K562 (cell line): ENCODE results near the gene MSS51. TPM values are rescaled to one million over a fixed set of nuclear protein-coding genes. Genes with fewer than 3 reads are reported as not detected.

Source experiments
- ATAC-seq: fragments of 200-7000 bp; cut with Tn5 transposase; 3 replicates; pipeline ENCODE4 v1.9.1; 2020; ENCODE audit warnings: moderate library complexity
- BruUV-seq: library from RNA; stranded (reverse); fragments of 400-500 nt; replicated peaks from 2 replicates; lab custom pipeline; 2021; lab: Mats Ljungman, UMichigan
- CTCF ChIA-PET: fragments of 300-600 bp; formaldehyde crosslinking; extraction: SDS; loops from one replicate; lab custom pipeline; 2021; ENCODE audit warnings: low intra/inter-chr PET ratio; lab: Yijun Ruan, JAX
- POLR2A ChIA-PET: fragments of 300-600, 350-650 bp; sonication (Branson Sonifier 250); formaldehyde crosslinking; extraction: SDS; loops from one replicate; lab custom pipeline; 2021; ENCODE audit warnings: antibody characterized with exemption, inconsistent platforms; lab: Yijun Ruan, JAX
- DNase-seq, 4 experiments: peaks; one replicate each; pipeline versions ENCODE4 v3.0.0 to v3.0.0-alpha.2; 2011 to 2018; ENCODE audit warnings: low spot score in 3 of 4, mixed read lengths in 3 of 4; ENCODE audit errors: extremely low read depth in 1 of 4
- FAIRE-seq: peaks from 2 replicates; lab custom pipeline; 2011; peaks lifted over from hg19 to GRCh38; lab: Jason Lieb, UNC
- H2AFZ ChIP-seq: 2 replicates; pipeline ENCODE4 v1.6.0; 2011; ENCODE audit warnings: low read depth, low read length, control low read depth, inconsistent platforms
- H3K27ac ChIP-seq: fragments of 200-600 bp; 3 replicates; pipeline ENCODE4 v1.8.0; 2011; ENCODE audit warnings: low read depth, mild to moderate bottlenecking, control low read depth, inconsistent platforms, low read length, moderate library complexity, mixed read lengths; ENCODE audit errors: extremely low read depth
- H3K27me3 ChIP-seq, 2 experiments: fragments of 300-600 bp in 1 of 2; 2 replicates in 1 of 2; 3 replicates in 1 of 2; pipeline versions ENCODE4 v1.6.0 to v1.8.0; 2011; ENCODE audit warnings: inconsistent platforms in 2 of 2, low read length in 2 of 2, mild to moderate bottlenecking in 1 of 2, mixed read lengths in 1 of 2, moderate library complexity in 1 of 2; ENCODE audit not compliant: control insufficient read depth in 2 of 2, insufficient read depth in 2 of 2
- H3K36me3 ChIP-seq: fragments of 300-600 bp; 3 replicates; pipeline ENCODE4 v1.8.0; 2011; ENCODE audit warnings: mild to moderate bottlenecking, low read length, inconsistent platforms; ENCODE audit not compliant: control insufficient read depth, insufficient read depth
- H3K4me1 ChIP-seq, 2 experiments: fragments of 200-600 bp in 1 of 2; replicated peaks in 1 of 2; 2 replicates in 1 of 2; 3 replicates in 1 of 2; pipeline versions ENCODE4 v1.5.1 to v1.8.0; 2011; ENCODE audit warnings: inconsistent platforms in 2 of 2, low read length in 2 of 2, mild to moderate bottlenecking in 1 of 2, mixed read lengths in 1 of 2, moderate library complexity in 1 of 2; ENCODE audit not compliant: control insufficient read depth in 2 of 2, insufficient read depth in 2 of 2
- H3K4me2 ChIP-seq: 2 replicates; pipeline ENCODE4 v1.6.1; 2011; ENCODE audit warnings: low read length, control low read depth, inconsistent platforms, mixed read lengths; ENCODE audit not compliant: insufficient read depth
- H3K4me3 ChIP-seq: fragments of 200-600 bp; sonication (generic), shearing (Covaris generic); 2 replicates; pipeline ENCODE4 v1.5.1; 2016; ENCODE audit warnings: control low read depth, inconsistent platforms
- H3K79me2 ChIP-seq: fragments of 200-600 bp; 3 replicates; pipeline ENCODE4 v1.8.0; 2011; ENCODE audit warnings: low read length, inconsistent platforms; ENCODE audit not compliant: control insufficient read depth, insufficient read depth
- H3K9ac ChIP-seq, 2 experiments: 2 replicates each; pipeline versions ENCODE4 v1.6.0 to v1.6.1; 2011; ENCODE audit warnings: low read depth in 2 of 2, low read length in 2 of 2, control low read depth in 1 of 2, inconsistent platforms in 1 of 2, mild to moderate bottlenecking in 1 of 2, mixed read lengths in 1 of 2; ENCODE audit not compliant: insufficient read depth in 1 of 2
- H3K9me1 ChIP-seq: one replicate; pipeline ENCODE4 v1.6.0; 2011; ENCODE audit warnings: inconsistent platforms, mild to moderate bottlenecking, low read length, moderate library complexity; ENCODE audit not compliant: control insufficient read depth, insufficient read depth
- H3K9me3 ChIP-seq: replicated peaks from 2 replicates; pipeline ENCODE4 v1.5.1; 2011; ENCODE audit warnings: low read depth, low read length, inconsistent platforms; ENCODE audit not compliant: control insufficient read depth, insufficient read depth
- H4K20me1 ChIP-seq: replicated peaks from 2 replicates; pipeline ENCODE4 v1.6.1; 2011; ENCODE audit warnings: low read length, inconsistent platforms, mixed read lengths; ENCODE audit not compliant: control insufficient read depth, insufficient read depth
- BCL6 ChIP-seq: fragments of 250-450 bp; sonication (Bioruptor Pico); IDR thresholded peaks from 2 replicates; pipeline ENCODE4 v1.4.0; 2020
- HDAC8 ChIP-seq: fragments of 450-650 bp; IDR thresholded peaks from 2 replicates; pipeline ENCODE4 v1.6.1; 2016; ENCODE audit warnings: mild to moderate bottlenecking, missing genetic modification characterization, moderate library complexity, missing compliant biosample characterization
- RBM25 ChIP-seq: fragments of 200-400 bp; formaldehyde crosslinking; IDR thresholded peaks from 2 replicates; pipeline ENCODE4 v1.6.1; 2018; ENCODE audit warnings: low read length, low read depth, moderate library complexity; ENCODE audit not compliant: severe bottlenecking
- RCOR1 ChIP-seq, 2 experiments: IDR thresholded peaks; 2 replicates each; pipeline ENCODE4 v1.6.1; 2012; ENCODE audit warnings: low read depth in 2 of 2, low read length in 2 of 2, borderline replicate concordance in 1 of 2, improper control_type of control experiment in 1 of 2
- SPI1 ChIP-seq: IDR thresholded peaks from 2 replicates; pipeline ENCODE4 v1.6.1; 2011; ENCODE audit warnings: low read depth, low read length, control low read depth, borderline replicate concordance
- XRCC3 ChIP-seq: fragments of 450-650 bp; IDR thresholded peaks from 2 replicates; pipeline ENCODE4 v1.6.1; 2017; ENCODE audit warnings: mild to moderate bottlenecking, moderate library complexity
- ZFP1 ChIP-seq: fragments of 450-650 bp; formaldehyde crosslinking; IDR thresholded peaks from 2 replicates; pipeline ENCODE4 v1.4.0; 2020; ENCODE audit warnings: mild to moderate bottlenecking, mixed read lengths
- ZNF146 ChIP-seq: IDR thresholded peaks from one replicate; pipeline ENCODE4 v1.6.1; 2018; ENCODE audit warnings: missing compliant biosample characterization; ENCODE audit not compliant: unreplicated experiment
- ZNF175 ChIP-seq: fragments of 200-800 bp; sonication (Bioruptor generic); IDR thresholded peaks from 2 replicates; pipeline ENCODE4 v1.6.1; 2016; ENCODE audit warnings: low read depth, mild to moderate bottlenecking, missing genetic modification characterization, missing compliant biosample characterization
- WGBS: fragments of 100-300 bp; shearing (Covaris generic); methylation state at CpG from one replicate; pipeline ENCODE4 v1.1.6; 2016; ENCODE audit warnings: low coverage, mixed read lengths; ENCODE audit not compliant: insufficient coverage; ENCODE audit errors: missing lambda C conversion rate; 5-methylcytosine and 5-hydroxymethylcytosine counted together
- in situ Hi-C: fragments of 300-500 bp; cut with MboI; formaldehyde crosslinking; loops from 4 replicates; pipeline ENCODE4 v1.15.0; 2018; ENCODE audit warnings: inconsistent platforms, mixed read lengths
- intact Hi-C: fragments of 100-400 bp; cut with micrococcal nuclease; formaldehyde crosslinking; loops from 2 replicates; pipeline ENCODE4 v1.14.2; 2022
- polyA plus RNA-seq, 8 experiments: library from polyadenylated mRNA; depleted of rRNA in 4 of 8; stranded (reverse) in 5 of 8; unstranded in 3 of 8; fragments of >200 nt; fragmentation: Nextera tagmentation in 2 of 8; fragmentation: Illumina TruSeq in 1 of 8; extraction: Ambion mirVana in 2 of 8; extraction: Trizol in 1 of 8; gene quantifications; 2 replicates each; pipeline versions ENCODE4 v1.2.1 to v1.2.3, GENCODE V29; 2011 to 2014; ENCODE audit warnings: inconsistent platforms in 1 of 8, missing spikeins in 1 of 8
- total RNA-seq, 7 experiments: library from RNA; depleted of rRNA in 6 of 7; stranded (reverse); fragments of >200 nt in 6 of 7; fragmentation: Illumina TruSeq in 2 of 7; extraction: Trizol in 2 of 7; gene quantifications; 2 replicates each; pipeline versions ENCODE4 v1.2.1 to v1.2.3, GENCODE V29; 2011 to 2021; ENCODE audit warnings: low replicate concordance in 1 of 7
- TF ChIP-seq, protein P1 (sequence below): fragments of 250-450 bp; sonication (Bioruptor Pico); IDR thresholded peaks from 2 replicates; pipeline ENCODE4 v1.4.0; 2020

MSS51 gene
- total and polyA plus RNA-seq, 9 of the 15 experiments (the other 6 are each of a cell fraction or from before 2014, with no cell fraction given): 0.28 to 1.8 (median 1.2) TPM

DNA sequence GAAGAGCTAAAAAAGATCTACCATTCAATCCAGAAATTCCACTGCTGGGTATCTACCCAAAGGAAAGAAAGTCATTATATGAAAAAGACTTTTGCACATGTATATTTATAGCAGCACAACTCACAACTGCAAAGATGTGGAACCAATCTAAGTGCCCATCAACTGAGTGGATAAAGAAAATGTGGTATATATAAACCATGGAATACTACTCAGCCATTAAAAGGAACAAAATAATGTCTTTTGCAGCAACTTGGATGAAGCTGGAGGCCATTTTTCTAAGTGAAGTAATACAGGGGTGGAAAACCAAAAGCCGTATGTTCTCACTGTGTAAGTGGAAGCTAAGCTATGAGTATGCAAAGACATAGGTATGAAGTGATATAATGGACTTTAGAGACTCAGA, 22.5 kb downstream of the MSS51 start:
- in situ Hi-C loops: no loop called here
- FAIRE-seq (no peak), ATAC-seq (no peak), DNase-seq (no peak)
- no TSS peak for BruUV-seq
- Histone ChIP-seq H3K27ac (no peak overlapping the region), H3K9me1 (no peaks in the 10 kb centered on the region), H3K36me3 (peaks cover 13% of the 10 kb centered on the region; the same call in 1 of the 3 replicates), H3K4me3 (no peak overlapping the region), H3K4me2 (no peak overlapping the region), H3K9me3 (no peaks in the 10 kb centered on the region), H2AFZ (no peak overlapping the region), H4K20me1 (peaks cover 26% of the 10 kb centered on the region), H3K27me3 (no peaks in the 10 kb centered on the region), H3K4me1 (peaks cover 20 to 25% of the 10 kb centered on the region in 2 experiments), H3K9ac (no peak overlapping the region), H3K79me2 (peaks cover 79% of the 10 kb centered on the region)
- ChIA-PET CTCF (no interaction called here), POLR2A (interaction anchor here (0.6 to 3.9 kb wide), 6 partner anchors 9 to 166 kb away, joined by 3 to 16 read pairs (median 4); partner anchors contain the start of gene MSS51)
- WGBS: 89% methylated on average over 1 of the region's 1 CpG
- TF ChIP-seq ZNF175 (CRISPR knock-in tag) (no peak), ZNF146 (CRISPR knock-in tag) (peak; percentile 79), HDAC8 (tag) (no peak), RBM25 (peak; percentile 27)
- intact Hi-C loops: loop anchor here (5.0 kb wide), 2 partner anchors 86 to 164 kb away; partner anchors contain the start of genes DNAJC9 and PPP3CB

DNA sequence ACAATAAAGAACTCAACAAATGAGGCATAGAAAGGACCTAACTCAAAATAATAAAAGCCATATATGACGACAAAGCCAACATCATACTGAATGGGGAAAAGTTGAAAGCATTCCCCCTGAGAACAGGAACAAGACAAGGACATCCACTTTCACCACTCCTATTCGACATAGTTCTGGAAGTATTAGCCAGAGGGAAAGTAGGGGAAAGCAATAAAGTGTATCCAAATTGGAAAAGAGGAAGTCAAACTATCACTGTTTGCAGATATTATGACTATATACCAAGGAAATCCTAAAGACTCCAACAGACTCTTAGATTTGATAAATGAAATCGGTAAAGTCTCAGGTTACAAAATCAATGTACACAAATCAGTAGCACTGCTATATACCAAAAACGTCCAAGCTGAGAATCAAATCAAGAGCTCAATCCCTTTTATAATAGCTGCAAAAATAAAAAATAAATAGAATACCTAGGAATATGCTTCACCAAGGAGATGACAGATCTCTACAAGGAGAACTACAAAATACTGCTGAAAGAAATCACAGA, 24.3 kb downstream of the MSS51 start:
- H3K4me2 ChIP-seq: no peak overlapping the region
- DNase-seq: no peak
- no peaks in the 10 kb centered on the region for H3K9me3 ChIP-seq
- no TSS peak for BruUV-seq
- ChIA-PET POLR2A (interaction anchor here (0.9 to 1.3 kb wide), 3 partner anchors 55 to 171 kb away, joined by 3 read pairs; partner anchors contain the start of gene DNAJC9), CTCF (no interaction called here)
- H3K27me3 ChIP-seq: no peaks in the 10 kb centered on the region
- no peak overlapping the region for H3K4me3 ChIP-seq
- peaks cover 13% of the 10 kb centered on the region; the same call in 2 of the 3 replicates for H3K36me3 ChIP-seq
- FAIRE-seq: no peak
- no peak overlapping the region for H2AFZ ChIP-seq
- H3K9ac ChIP-seq: no peak overlapping the region
- intact Hi-C loops: loop anchor here (10.0 kb wide), 1 partner anchor 236 kb away; the partner anchor contains the start of gene MYOZ1
- no peaks in the 10 kb centered on the region for H3K9me1 ChIP-seq
- peaks cover 96% of the 10 kb centered on the region for H3K79me2 ChIP-seq
- WGBS: 25% methylated on average over 4 of the region's 4 CpGs
- peaks cover 20 to 29% of the 10 kb centered on the region in 2 experiments for H3K4me1 ChIP-seq
- H3K27ac ChIP-seq: no peak overlapping the region
- in situ Hi-C loops: no loop called here
- peaks cover 26% of the 10 kb centered on the region for H4K20me1 ChIP-seq
- no peak for ATAC-seq
- TF ChIP-seq SPI1: peak; percentile 92
- no peak for TF ChIP-seq XRCC3
- TF ChIP-seq RCOR1 (IDR thresholded peaks at IDR 0.05; ENCODE audit: borderline replicate concordance in 1 of 2, low read depth in 2 of 2, low read length in 2 of 2): peak; percentile 22 to 64; a peak in 2 of 4 replicates
- no peak for TF ChIP-seq BCL6 (CRISPR knock-in tag)
- no peak for TF ChIP-seq ZFP1
- TF ChIP-seq, protein P1, sequence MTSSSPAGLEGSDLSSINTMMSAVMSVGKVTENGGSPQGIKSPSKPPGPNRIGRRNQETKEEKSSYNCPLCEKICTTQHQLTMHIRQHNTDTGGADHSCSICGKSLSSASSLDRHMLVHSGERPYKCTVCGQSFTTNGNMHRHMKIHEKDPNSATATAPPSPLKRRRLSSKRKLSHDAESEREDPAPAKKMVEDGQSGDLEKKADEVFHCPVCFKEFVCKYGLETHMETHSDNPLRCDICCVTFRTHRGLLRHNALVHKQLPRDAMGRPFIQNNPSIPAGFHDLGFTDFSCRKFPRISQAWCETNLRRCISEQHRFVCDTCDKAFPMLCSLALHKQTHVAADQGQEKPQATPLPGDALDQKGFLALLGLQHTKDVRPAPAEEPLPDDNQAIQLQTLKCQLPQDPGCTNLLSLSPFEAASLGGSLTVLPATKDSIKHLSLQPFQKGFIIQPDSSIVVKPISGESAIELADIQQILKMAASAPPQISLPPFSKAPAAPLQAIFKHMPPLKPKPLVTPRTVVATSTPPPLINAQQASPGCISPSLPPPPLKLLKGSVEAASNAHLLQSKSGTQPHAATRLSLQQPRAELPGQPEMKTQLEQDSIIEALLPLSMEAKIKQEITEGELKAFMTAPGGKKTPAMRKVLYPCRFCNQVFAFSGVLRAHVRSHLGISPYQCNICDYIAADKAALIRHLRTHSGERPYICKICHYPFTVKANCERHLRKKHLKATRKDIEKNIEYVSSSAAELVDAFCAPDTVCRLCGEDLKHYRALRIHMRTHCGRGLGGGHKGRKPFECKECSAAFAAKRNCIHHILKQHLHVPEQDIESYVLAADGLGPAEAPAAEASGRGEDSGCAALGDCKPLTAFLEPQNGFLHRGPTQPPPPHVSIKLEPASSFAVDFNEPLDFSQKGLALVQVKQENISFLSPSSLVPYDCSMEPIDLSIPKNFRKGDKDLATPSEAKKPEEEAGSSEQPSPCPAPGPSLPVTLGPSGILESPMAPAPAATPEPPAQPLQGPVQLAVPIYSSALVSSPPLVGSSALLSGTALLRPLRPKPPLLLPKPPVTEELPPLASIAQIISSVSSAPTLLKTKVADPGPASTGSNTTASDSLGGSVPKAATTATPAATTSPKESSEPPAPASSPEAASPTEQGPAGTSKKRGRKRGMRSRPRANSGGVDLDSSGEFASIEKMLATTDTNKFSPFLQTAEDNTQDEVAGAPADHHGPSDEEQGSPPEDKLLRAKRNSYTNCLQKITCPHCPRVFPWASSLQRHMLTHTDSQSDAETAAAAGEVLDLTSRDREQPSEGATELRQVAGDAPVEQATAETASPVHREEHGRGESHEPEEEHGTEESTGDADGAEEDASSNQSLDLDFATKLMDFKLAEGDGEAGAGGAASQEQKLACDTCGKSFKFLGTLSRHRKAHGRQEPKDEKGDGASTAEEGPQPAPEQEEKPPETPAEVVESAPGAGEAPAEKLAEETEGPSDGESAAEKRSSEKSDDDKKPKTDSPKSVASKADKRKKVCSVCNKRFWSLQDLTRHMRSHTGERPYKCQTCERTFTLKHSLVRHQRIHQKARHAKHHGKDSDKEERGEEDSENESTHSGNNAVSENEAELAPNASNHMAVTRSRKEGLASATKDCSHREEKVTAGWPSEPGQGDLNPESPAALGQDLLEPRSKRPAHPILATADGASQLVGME (CRISPR knock-in tag): no peak
